Neural progenitor cell (in vitro differentiated cells): ENCODE measurements around the gene KRTAP23-1. TPM values are rescaled to one million over a fixed set of nuclear protein-coding genes. Genes with fewer than 3 reads are reported as not detected.

Experiments used
- DNase-seq: peaks from one replicate; pipeline ENCODE4 v3.0.0-alpha.2; 2016; ENCODE audit warnings: low spot score
- H2AFZ ChIP-seq: fragments of 200-600 bp; sonication (generic); replicated peaks from 2 replicates; pipeline ENCODE4 v1.6.1; 2016; ENCODE audit warnings: antibody characterized with exemption
- H3F3A ChIP-seq: fragments of 200-600 bp; sonication (generic); 2 replicates; pipeline ENCODE4 v1.6.1; 2016; ENCODE audit warnings: antibody characterized with exemption, low read depth
- H3K27ac ChIP-seq: fragments of 200-600 bp; sonication (generic); 2 replicates; pipeline ENCODE4 v1.5.1; 2016; ENCODE audit warnings: mild to moderate bottlenecking
- H3K27me3 ChIP-seq: fragments of 200-600 bp; sonication (generic); 2 replicates; pipeline ENCODE4 v1.6.1; 2016; ENCODE audit warnings: mild to moderate bottlenecking, moderate library complexity
- H3K36me3 ChIP-seq: fragments of 200-600 bp; sonication (generic); 2 replicates; pipeline ENCODE4 v1.5.1; 2016
- H3K4me1 ChIP-seq: fragments of 200-600 bp; sonication (generic); 2 replicates; pipeline ENCODE4 v1.6.1; 2016; ENCODE audit warnings: mixed run types
- H3K4me2 ChIP-seq: fragments of 200-600 bp; sonication (generic); 2 replicates; pipeline ENCODE4 v1.6.1; 2016
- H3K4me3 ChIP-seq: fragments of 200-600 bp; sonication (generic); 2 replicates; pipeline ENCODE4 v1.5.1; 2016
- H3K79me2 ChIP-seq: fragments of 200-600 bp; sonication (generic); 2 replicates; pipeline ENCODE4 v1.6.1; 2016; ENCODE audit warnings: low read depth
- H3K9ac ChIP-seq: fragments of 200-600 bp; sonication (generic); 2 replicates; pipeline ENCODE4 v1.6.1; 2016
- H3K9me3 ChIP-seq: fragments of 200-600 bp; sonication (generic); 2 replicates; pipeline ENCODE4 v1.5.1; 2016; ENCODE audit warnings: low read depth
- H4K20me1 ChIP-seq: fragments of 200-600 bp; sonication (generic); 2 replicates; pipeline ENCODE4 v1.6.1; 2016; ENCODE audit warnings: low read depth
- H3K27ac Mint-ChIP-seq: 3 replicates; pipeline ENCODE4 v1.8.0; 2021; ENCODE audit warnings: mixed read lengths
- H3K27me3 Mint-ChIP-seq: 2 replicates; pipeline ENCODE4 v1.8.0; 2022; ENCODE audit warnings: low read depth, mild to moderate bottlenecking, inconsistent platforms, moderate library complexity, mixed read lengths; ENCODE audit not compliant: insufficient read depth
- H3K36me3 Mint-ChIP-seq: 3 replicates; pipeline ENCODE4 v1.8.0; 2021; ENCODE audit warnings: mixed read lengths
- H3K4me1 Mint-ChIP-seq: 3 replicates; pipeline ENCODE4 v1.8.0; 2021; ENCODE audit warnings: mixed read lengths
- H3K4me3 Mint-ChIP-seq: 3 replicates; pipeline ENCODE4 v1.8.0; 2021; ENCODE audit warnings: mild to moderate bottlenecking, moderate library complexity, mixed read lengths
- H3K9me3 Mint-ChIP-seq: 3 replicates; pipeline ENCODE4 v1.8.0; 2020; ENCODE audit warnings: mixed read lengths
- CTCF ChIP-seq: fragments of 200-600 bp; sonication (generic); IDR thresholded peaks from 2 replicates; pipeline ENCODE4 v1.5.1; 2017; ENCODE audit warnings: antibody characterized with exemption, mild to moderate bottlenecking
- EZH2 ChIP-seq: fragments of 200-600 bp; sonication (generic); IDR thresholded peaks from 2 replicates; pipeline ENCODE4 v1.6.1; 2017; ENCODE audit warnings: antibody characterized with exemption, mild to moderate bottlenecking, moderate library complexity
- EZH2phosphoT487 ChIP-seq: fragments of 200-600 bp; sonication (generic); IDR thresholded peaks from 2 replicates; pipeline ENCODE4 v1.6.1; 2017; ENCODE audit warnings: antibody characterized with exemption
- total RNA-seq: library from RNA; depleted of rRNA; stranded (reverse); fragments of >200 nt; gene quantifications from 2 replicates; pipeline ENCODE4 v1.2.3, GENCODE V29; 2015; ENCODE audit warnings: low replicate concordance

KRTAP23-1 gene
- total RNA-seq, 1 donor from 2014 or later = not detected

- H3K9ac ChIP-seq = no peak overlapping the region
- no peak overlapping the region for H2AFZ ChIP-seq
- H3K4me1 ChIP-seq = peaks cover 3% of the 10 kb centered on the region
- no peaks in the 10 kb centered on the region for H4K20me1 ChIP-seq
- H3K27ac Mint-ChIP-seq = no peak overlapping the region
- H3K4me1 Mint-ChIP-seq = peaks cover 11% of the 10 kb centered on the region
- no peaks in the 10 kb centered on the region for H3K27me3 ChIP-seq
- no peak for DNase-seq
- H3K9me3 Mint-ChIP-seq = no peaks in the 10 kb centered on the region
- H3F3A ChIP-seq = no peaks in the 10 kb centered on the region
- no peak overlapping the region for H3K4me3 ChIP-seq
- H3K36me3 ChIP-seq = no peaks in the 10 kb centered on the region
- no peak overlapping the region for H3K4me3 Mint-ChIP-seq
- H3K27me3 Mint-ChIP-seq = no peaks in the 10 kb centered on the region
- no peaks in the 10 kb centered on the region for H3K79me2 ChIP-seq
- no peak overlapping the region for H3K27ac ChIP-seq
- H3K4me2 ChIP-seq = no peak overlapping the region
- TF ChIP-seq EZH2phosphoT487 = no peak
- no peak for TF ChIP-seq CTCF
- TF ChIP-seq EZH2 = no peak
- no peaks in the 10 kb centered on the region for H3K36me3 Mint-ChIP-seq
- H3K9me3 ChIP-seq = no peaks in the 10 kb centered on the region
Measured at GRCh38 chr21:30354308-30355005, 6.1 kb upstream of the KRTAP23-1 start.

GRCh38 chr21:30351534-30351933 is 3.1 kb upstream of the KRTAP23-1 start:
- H3K9me3 Mint-ChIP-seq = no peaks in the 10 kb centered on the region

DNA sequence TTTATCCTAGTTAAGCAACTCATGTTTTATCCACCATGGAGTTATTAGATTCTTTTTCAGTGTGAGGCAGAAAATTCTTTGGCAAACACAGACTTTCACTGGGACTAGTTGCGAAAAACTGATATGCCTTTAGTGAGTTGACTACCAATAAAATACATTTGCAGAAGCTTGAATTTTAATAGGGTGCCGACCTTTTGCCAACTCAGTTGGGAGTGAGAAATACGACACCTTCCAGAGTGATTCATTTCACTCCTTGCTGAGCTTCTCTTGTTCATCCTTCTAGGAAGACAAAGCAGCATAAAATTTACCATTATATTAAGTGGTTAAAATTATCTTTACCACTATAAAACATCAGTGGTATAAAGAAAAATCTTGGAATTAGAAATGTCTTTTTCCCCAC is 1.2 kb upstream of the KRTAP23-1 start:
- H2AFZ ChIP-seq = no peak overlapping the region
- H3K9ac ChIP-seq = no peak overlapping the region
- peaks cover 4% of the 10 kb centered on the region for H3K27me3 Mint-ChIP-seq
- H3K27me3 ChIP-seq = no peaks in the 10 kb centered on the region
- DNase-seq = no peak
- H3K4me1 ChIP-seq = peaks cover 3% of the 10 kb centered on the region
- no peaks in the 10 kb centered on the region for H3K9me3 ChIP-seq
- no peaks in the 10 kb centered on the region for H3F3A ChIP-seq
- H3K4me1 Mint-ChIP-seq = peaks cover 16% of the 10 kb centered on the region
- H3K4me2 ChIP-seq = no peak overlapping the region
- H3K9me3 Mint-ChIP-seq = peaks cover 6% of the 10 kb centered on the region
- H3K36me3 ChIP-seq = no peaks in the 10 kb centered on the region
- no peak overlapping the region for H3K27ac Mint-ChIP-seq
- H3K36me3 Mint-ChIP-seq = no peaks in the 10 kb centered on the region
- TF ChIP-seq EZH2phosphoT487 (no peak), EZH2 (no peak), CTCF (no peak)
- no peaks in the 10 kb centered on the region for H4K20me1 ChIP-seq
- H3K27ac ChIP-seq = no peak overlapping the region
- H3K4me3 ChIP-seq = no peak overlapping the region
- H3K79me2 ChIP-seq = no peaks in the 10 kb centered on the region
- no peak overlapping the region for H3K4me3 Mint-ChIP-seq

More at GRCh38 chr21:30351534-30351933, 3.1 kb upstream of the KRTAP23-1 start:
- no peak for TF ChIP-seq EZH2
- no peak for TF ChIP-seq EZH2phosphoT487
- TF ChIP-seq CTCF = no peak
- no peaks in the 10 kb centered on the region for H4K20me1 ChIP-seq
- H3K36me3 ChIP-seq = no peaks in the 10 kb centered on the region
- H2AFZ ChIP-seq = no peak overlapping the region
- Mint-ChIP-seq H3K4me1 (peaks cover 16% of the 10 kb centered on the region), H3K4me3 (no peak overlapping the region), H3K27ac (no peak overlapping the region), H3K27me3 (peaks cover 4% of the 10 kb centered on the region), H3K36me3 (no peaks in the 10 kb centered on the region)
- H3K4me3 ChIP-seq = no peak overlapping the region
- no peak overlapping the region for H3K27ac ChIP-seq
- no peak overlapping the region for H3K9ac ChIP-seq
- peaks cover 3% of the 10 kb centered on the region for H3K4me1 ChIP-seq
- no peaks in the 10 kb centered on the region for H3K79me2 ChIP-seq
- no peaks in the 10 kb centered on the region for H3F3A ChIP-seq
- no peaks in the 10 kb centered on the region for H3K9me3 ChIP-seq
- no peak overlapping the region for H3K4me2 ChIP-seq
- DNase-seq = no peak
- no peaks in the 10 kb centered on the region for H3K27me3 ChIP-seq
